ENCODE results near the gene SPON1.

Gene SPON1

DNA sequence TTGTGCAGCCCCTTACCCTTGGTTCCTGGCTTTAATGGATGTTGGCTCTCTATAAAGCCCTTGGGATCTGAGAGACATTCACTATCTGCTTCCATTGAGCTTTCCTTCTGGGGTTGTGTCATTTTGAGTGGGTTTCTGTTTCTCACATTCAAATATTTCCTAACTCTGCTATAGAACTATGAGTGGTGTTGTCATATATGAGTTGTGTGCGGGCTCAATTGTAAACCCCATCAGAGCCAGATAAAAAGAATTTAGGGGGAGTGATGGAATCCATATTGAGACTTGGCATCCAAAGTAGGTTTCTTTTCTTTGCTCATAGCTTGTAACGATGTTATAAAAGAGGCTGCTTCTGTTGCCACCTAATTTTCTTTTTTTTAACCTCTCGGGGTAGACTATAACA lies 41.8 kb upstream of the SPON1 start:
- Histone ChIP-seq H3K9me2 (replicated peaks; ENCODE audit: insufficient read depth, low read length) (no peaks in the 10 kb centered on the region), H3K27ac (ENCODE audit: low read length) (no peak overlapping the region), H3K4me1 (ENCODE audit: low read length) (no peaks in the 10 kb centered on the region), H3K9me3 (replicated peaks; ENCODE audit: insufficient read depth, low read length) (no peaks in the 10 kb centered on the region), H3F3A (ENCODE audit: insufficient read depth, low read length) (no peaks in the 10 kb centered on the region), H3K79me2 (ENCODE audit: low read length) (no peaks in the 10 kb centered on the region), H3K27me3 (replicated peaks; ENCODE audit: insufficient read depth, low read length) (no peaks in the 10 kb centered on the region), H3K9ac (ENCODE audit: low read length) (no peak overlapping the region), H3K36me3 (replicated peaks; ENCODE audit: insufficient read depth, low read length) (no peaks in the 10 kb centered on the region), H4K20me1 (ENCODE audit: insufficient read depth, low read length) (no peaks in the 10 kb centered on the region), H3K4me3 (ENCODE audit: low read length) (no peak overlapping the region), H3K4me2 (ENCODE audit: low read depth, low read length) (no peak overlapping the region), H2AFZ (ENCODE audit: low read length) (no peak overlapping the region)
- no peak for DNase-seq
- no peak for TF ChIP-seq EZH2phosphoT487 (IDR thresholded peaks at IDR 0.05; ENCODE audit: low read length)
- TF ChIP-seq, protein P1, sequence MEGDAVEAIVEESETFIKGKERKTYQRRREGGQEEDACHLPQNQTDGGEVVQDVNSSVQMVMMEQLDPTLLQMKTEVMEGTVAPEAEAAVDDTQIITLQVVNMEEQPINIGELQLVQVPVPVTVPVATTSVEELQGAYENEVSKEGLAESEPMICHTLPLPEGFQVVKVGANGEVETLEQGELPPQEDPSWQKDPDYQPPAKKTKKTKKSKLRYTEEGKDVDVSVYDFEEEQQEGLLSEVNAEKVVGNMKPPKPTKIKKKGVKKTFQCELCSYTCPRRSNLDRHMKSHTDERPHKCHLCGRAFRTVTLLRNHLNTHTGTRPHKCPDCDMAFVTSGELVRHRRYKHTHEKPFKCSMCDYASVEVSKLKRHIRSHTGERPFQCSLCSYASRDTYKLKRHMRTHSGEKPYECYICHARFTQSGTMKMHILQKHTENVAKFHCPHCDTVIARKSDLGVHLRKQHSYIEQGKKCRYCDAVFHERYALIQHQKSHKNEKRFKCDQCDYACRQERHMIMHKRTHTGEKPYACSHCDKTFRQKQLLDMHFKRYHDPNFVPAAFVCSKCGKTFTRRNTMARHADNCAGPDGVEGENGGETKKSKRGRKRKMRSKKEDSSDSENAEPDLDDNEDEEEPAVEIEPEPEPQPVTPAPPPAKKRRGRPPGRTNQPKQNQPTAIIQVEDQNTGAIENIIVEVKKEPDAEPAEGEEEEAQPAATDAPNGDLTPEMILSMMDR (IDR thresholded peaks at IDR 0.05; ENCODE audit: low read length), result no peak
- no peak for TF ChIP-seq EZH2 (optimal IDR thresholded peaks at IDR 0.05; ENCODE audit: low read depth, low read length)

DNA sequence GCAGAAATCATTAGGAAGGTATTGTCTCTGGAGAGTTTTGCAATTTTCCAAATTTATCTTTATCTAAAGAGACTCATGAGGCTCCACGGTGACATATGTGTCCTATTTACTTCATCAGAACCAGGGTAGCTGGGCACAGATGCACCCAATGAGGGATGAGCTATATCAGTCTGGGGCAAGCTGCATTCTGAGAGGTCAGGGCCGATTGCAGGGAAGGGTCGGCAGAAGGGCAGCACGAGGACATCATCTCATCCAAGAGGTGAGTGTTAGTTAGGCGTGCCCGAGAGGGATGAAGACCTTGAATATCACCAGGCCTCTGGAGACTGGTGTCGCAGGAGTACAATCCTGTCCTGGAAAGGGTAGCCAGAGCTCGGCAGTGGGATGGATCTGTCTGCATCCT lies 41.0 kb upstream of the SPON1 start:
- Histone ChIP-seq H4K20me1 (ENCODE audit: insufficient read depth, low read length) (no peaks in the 10 kb centered on the region), H3F3A (ENCODE audit: insufficient read depth, low read length) (no peaks in the 10 kb centered on the region), H2AFZ (ENCODE audit: low read length) (no peak overlapping the region), H3K36me3 (replicated peaks; ENCODE audit: insufficient read depth, low read length) (no peaks in the 10 kb centered on the region), H3K4me3 (ENCODE audit: low read length) (no peak overlapping the region), H3K9ac (ENCODE audit: low read length) (no peak overlapping the region), H3K9me2 (replicated peaks; ENCODE audit: insufficient read depth, low read length) (no peaks in the 10 kb centered on the region), H3K27me3 (replicated peaks; ENCODE audit: insufficient read depth, low read length) (no peaks in the 10 kb centered on the region), H3K4me1 (ENCODE audit: low read length) (no peaks in the 10 kb centered on the region), H3K27ac (ENCODE audit: low read length) (no peak overlapping the region), H3K4me2 (ENCODE audit: low read depth, low read length) (no peak overlapping the region), H3K79me2 (ENCODE audit: low read length) (no peaks in the 10 kb centered on the region), H3K9me3 (replicated peaks; ENCODE audit: insufficient read depth, low read length) (no peaks in the 10 kb centered on the region)
- TF ChIP-seq, protein P1 (IDR thresholded peaks at IDR 0.05; ENCODE audit: low read length), result no peak
- TF ChIP-seq EZH2phosphoT487 (IDR thresholded peaks at IDR 0.05; ENCODE audit: low read length) (no peak), EZH2 (optimal IDR thresholded peaks at IDR 0.05; ENCODE audit: low read depth, low read length) (no peak)
- DNase-seq, result no peak

- H3K27ac ChIP-seq (ENCODE audit: low read length), result no peak overlapping the region
- no peak for TF ChIP-seq EZH2 (optimal IDR thresholded peaks at IDR 0.05; ENCODE audit: low read depth, low read length)
- no peak for TF ChIP-seq EZH2phosphoT487 (IDR thresholded peaks at IDR 0.05; ENCODE audit: low read length)
- TF ChIP-seq, protein P1 (IDR thresholded peaks at IDR 0.05; ENCODE audit: low read length), result no peak
- no peak overlapping the region for H2AFZ ChIP-seq (ENCODE audit: low read length)
- DNase-seq, result no peak
- no peaks in the 10 kb centered on the region for H3K79me2 ChIP-seq (ENCODE audit: low read length)
- no peaks in the 10 kb centered on the region for H3K9me2 ChIP-seq (replicated peaks; ENCODE audit: insufficient read depth, low read length)
- H3K9me3 ChIP-seq (replicated peaks; ENCODE audit: insufficient read depth, low read length), result no peaks in the 10 kb centered on the region
- H3F3A ChIP-seq (ENCODE audit: insufficient read depth, low read length), result no peaks in the 10 kb centered on the region
- no peak overlapping the region for H3K9ac ChIP-seq (ENCODE audit: low read length)
- no peaks in the 10 kb centered on the region for H3K4me1 ChIP-seq (ENCODE audit: low read length)
- no peaks in the 10 kb centered on the region for H3K36me3 ChIP-seq (replicated peaks; ENCODE audit: insufficient read depth, low read length)
- H3K4me2 ChIP-seq (ENCODE audit: low read depth, low read length), result no peak overlapping the region
- no peak overlapping the region for H3K4me3 ChIP-seq (ENCODE audit: low read length)
- no peaks in the 10 kb centered on the region for H4K20me1 ChIP-seq (ENCODE audit: insufficient read depth, low read length)
- H3K27me3 ChIP-seq (replicated peaks; ENCODE audit: insufficient read depth, low read length), result no peaks in the 10 kb centered on the region
These were observed 39.3 kb upstream of the SPON1 start for GRCh38 chr11:13923182-13923581.
